ENCODE measurements around the gene WDR93.

DNA sequence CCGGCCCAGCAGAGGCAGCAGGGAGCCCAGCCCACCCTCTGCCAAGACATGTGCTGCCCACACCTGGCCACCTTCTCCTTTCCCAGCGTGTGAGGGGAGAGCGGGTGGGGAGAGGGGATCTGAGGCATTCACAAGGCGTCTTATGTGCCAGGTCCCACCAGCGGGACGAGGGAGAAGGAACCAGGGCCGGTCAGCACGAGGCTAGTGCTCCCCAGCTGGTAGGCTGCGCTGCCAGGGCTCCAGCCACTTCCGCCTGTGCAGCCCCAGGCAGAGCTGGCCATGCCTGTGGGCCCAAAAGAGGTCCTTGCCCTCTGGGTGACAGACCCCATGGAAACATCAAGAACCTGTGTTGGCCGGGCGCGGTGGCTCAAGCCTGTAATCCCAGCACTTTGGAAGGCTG is 54.5 kb downstream of the WDR93 start:
- TF ChIP-seq POLR2A (IDR thresholded peaks at IDR 0.05; ENCODE audit: low read depth, low read length) (no peak), POLR2AphosphoS5 (IDR thresholded peaks at IDR 0.05; ENCODE audit: low read depth, low read length) (no peak)
